OCI-LY3 (cell line): ENCODE data around the gene CFAP46.

Experiments
- H2AFZ ChIP-seq: fragments of 200-600, 300-600 bp; shearing (Covaris generic); 2 replicates; pipeline ENCODE4 v1.6.0; 2014; ENCODE audit warnings: antibody characterized with exemption, low read depth, low read length
- H3K27ac ChIP-seq: fragments of 200-600, 300-600 bp; sonication (generic); 2 replicates; pipeline ENCODE4 v1.5.1; 2014; ENCODE audit warnings: mild to moderate bottlenecking, low read length, moderate library complexity, mixed read lengths
- H3K27me3 ChIP-seq: fragments of 200-600, 300-600 bp; sonication (generic); 2 replicates; pipeline ENCODE4 v1.6.1; 2014; ENCODE audit warnings: low read depth, low read length, mixed read lengths
- H3K36me3 ChIP-seq: fragments of 200-600, 300-600 bp; sonication (generic); replicated peaks from 2 replicates; pipeline ENCODE3; 2014; ENCODE audit warnings: low read depth, low read length, mixed read lengths
- H3K4me1 ChIP-seq: fragments of 300-600, 200-600 bp; sonication (generic); 2 replicates; pipeline ENCODE4 v1.6.1; 2014; ENCODE audit warnings: low read length, mixed read lengths
- H3K4me2 ChIP-seq: fragments of 200-600, 300-600 bp; sonication (generic); 2 replicates; pipeline ENCODE4 v1.6.1; 2014; ENCODE audit warnings: low read length, mixed read lengths
- H3K4me3 ChIP-seq: fragments of 300-600, 200-600 bp; sonication (generic); 2 replicates; pipeline ENCODE4 v1.5.1; 2014; ENCODE audit warnings: antibody characterized with exemption, mild to moderate bottlenecking, low read length, moderate library complexity
- H3K79me2 ChIP-seq: fragments of 300-600, 200-600 bp; shearing (Covaris generic); 2 replicates; pipeline ENCODE4 v1.6.1; 2014; ENCODE audit warnings: mild to moderate bottlenecking, low read length, mixed read lengths
- H3K9ac ChIP-seq: fragments of 300-600, 200-600 bp; shearing (Covaris generic); 2 replicates; pipeline ENCODE4 v1.6.0; 2014; ENCODE audit warnings: mild to moderate bottlenecking, low read length, moderate library complexity
- H3K9me3 ChIP-seq: fragments of 200-600, 300-600 bp; shearing (Covaris generic); 2 replicates; pipeline ENCODE4 v1.6.1; 2014; ENCODE audit warnings: low read length, mixed read lengths; ENCODE audit not compliant: insufficient read depth
- H4K20me1 ChIP-seq: fragments of 200-600, 300-600 bp; sonication (generic); 2 replicates; pipeline ENCODE4 v1.6.1; 2016; ENCODE audit warnings: low read length, mixed read lengths; ENCODE audit not compliant: insufficient read depth
- CTCF ChIP-seq: fragments of 200-600, 300-600 bp; sonication (generic); IDR thresholded peaks from 2 replicates; pipeline ENCODE4 v1.5.1; 2014; ENCODE audit warnings: antibody characterized with exemption, low read length, low read depth
- EZH2phosphoT487 ChIP-seq: fragments of 200-600 bp; shearing (Covaris generic); IDR thresholded peaks from 2 replicates; pipeline ENCODE4 v1.6.1; 2018; ENCODE audit warnings: antibody characterized with exemption, mixed run types, low read depth

CFAP46 gene

DNA sequence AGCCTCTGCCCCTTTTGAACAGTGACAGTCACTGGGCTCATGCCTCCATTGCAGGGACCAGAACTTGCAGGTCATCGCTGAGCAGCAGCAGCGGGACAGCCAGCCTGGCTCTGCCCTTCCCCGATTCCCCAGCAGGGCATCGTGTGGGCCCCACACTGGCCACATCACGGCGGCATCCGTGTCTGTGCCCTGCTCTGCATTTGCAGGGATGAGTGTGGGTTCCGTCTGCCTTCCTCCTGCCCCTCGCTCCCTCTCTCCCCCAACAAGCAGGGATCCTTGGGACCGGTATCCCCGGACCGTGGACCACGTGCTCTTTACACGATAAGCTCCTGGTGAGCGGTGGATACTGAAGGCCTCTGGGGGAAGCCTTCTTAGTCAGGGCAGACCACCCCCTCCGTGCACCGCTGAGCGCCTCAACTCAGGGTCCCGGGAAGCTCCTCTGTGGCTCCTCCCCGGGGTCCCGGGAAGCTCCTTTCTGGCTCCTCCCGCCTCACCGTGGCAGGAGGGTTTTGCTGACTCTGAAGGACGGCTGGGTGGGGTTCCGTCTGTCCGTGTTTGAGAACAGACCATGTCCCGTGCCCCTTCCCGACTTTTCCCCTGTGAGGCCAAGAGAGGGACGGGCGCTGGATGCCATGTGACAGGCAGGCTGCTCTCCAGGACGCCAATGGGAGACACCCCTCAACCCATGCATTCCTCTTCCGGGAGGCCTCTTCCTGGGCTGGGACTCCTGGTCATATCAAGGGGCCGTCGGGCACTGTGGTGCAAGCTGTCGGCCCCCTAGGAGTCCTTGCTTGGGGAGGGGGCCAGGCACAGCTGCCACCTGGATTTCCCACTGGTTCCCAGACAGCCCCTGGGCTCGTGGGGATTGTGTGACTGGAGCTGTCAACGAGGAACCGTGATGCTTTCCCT is 132.9 kb downstream of the CFAP46 start:
- no peak for TF ChIP-seq CTCF
- no peak for TF ChIP-seq EZH2phosphoT487
- Histone ChIP-seq H3K4me2 (no peak overlapping the region), H2AFZ (no peak overlapping the region), H3K27me3 (no peaks in the 10 kb centered on the region), H3K36me3 (no peaks in the 10 kb centered on the region), H3K4me1 (no peaks in the 10 kb centered on the region), H4K20me1 (no peaks in the 10 kb centered on the region), H3K9ac (no peak overlapping the region), H3K27ac (no peak overlapping the region), H3K9me3 (no peaks in the 10 kb centered on the region), H3K4me3 (no peak overlapping the region), H3K79me2 (no peaks in the 10 kb centered on the region)

- H3K9me3 ChIP-seq, result no peaks in the 10 kb centered on the region
- H3K27me3 ChIP-seq, result no peaks in the 10 kb centered on the region
- H3K9ac ChIP-seq, result no peak overlapping the region
- no peaks in the 10 kb centered on the region for H4K20me1 ChIP-seq
- H3K4me1 ChIP-seq, result no peaks in the 10 kb centered on the region
- no peak overlapping the region for H3K4me2 ChIP-seq
- no peak overlapping the region for H3K4me3 ChIP-seq
- no peak overlapping the region for H3K27ac ChIP-seq
- TF ChIP-seq EZH2phosphoT487, result no peak
- TF ChIP-seq CTCF, result no peak
- no peak overlapping the region for H2AFZ ChIP-seq
- H3K79me2 ChIP-seq, result no peaks in the 10 kb centered on the region
- no peaks in the 10 kb centered on the region for H3K36me3 ChIP-seq
Observed at GRCh38 chr10:132808383-132809231, 133.8 kb downstream of the CFAP46 start.

DNA sequence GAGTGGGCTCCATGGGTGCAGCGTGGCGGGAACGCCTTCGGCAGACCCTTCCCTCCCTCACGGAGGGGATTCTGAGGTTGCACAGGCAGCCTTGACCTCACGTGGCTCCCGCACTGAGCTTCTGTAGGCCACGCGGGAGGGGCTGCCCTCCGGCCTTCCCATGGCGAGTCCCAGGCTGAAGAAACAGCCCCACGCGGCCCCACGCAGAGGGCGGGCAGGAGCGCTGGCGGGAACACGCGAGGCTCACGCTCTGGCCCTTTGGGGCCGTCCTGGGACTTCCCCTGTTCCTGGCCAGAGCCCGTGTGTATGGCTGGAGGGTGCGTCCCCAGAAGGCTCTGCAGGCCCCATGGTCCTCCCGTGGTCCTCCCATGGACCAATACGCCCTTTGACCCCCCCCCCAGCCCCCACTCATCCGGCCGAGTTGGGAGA is 134.7 kb downstream of the CFAP46 start:
- H3K27ac ChIP-seq, result no peak overlapping the region
- H3K4me1 ChIP-seq, result no peaks in the 10 kb centered on the region
- TF ChIP-seq EZH2phosphoT487 (no peak), CTCF (no peak)
- H2AFZ ChIP-seq, result no peak overlapping the region
- H3K27me3 ChIP-seq, result no peaks in the 10 kb centered on the region
- no peak overlapping the region for H3K4me2 ChIP-seq
- no peaks in the 10 kb centered on the region for H3K79me2 ChIP-seq
- H3K4me3 ChIP-seq, result no peak overlapping the region
- H4K20me1 ChIP-seq, result no peaks in the 10 kb centered on the region
- no peaks in the 10 kb centered on the region for H3K9me3 ChIP-seq
- H3K36me3 ChIP-seq, result no peaks in the 10 kb centered on the region
- H3K9ac ChIP-seq, result no peak overlapping the region

DNA sequence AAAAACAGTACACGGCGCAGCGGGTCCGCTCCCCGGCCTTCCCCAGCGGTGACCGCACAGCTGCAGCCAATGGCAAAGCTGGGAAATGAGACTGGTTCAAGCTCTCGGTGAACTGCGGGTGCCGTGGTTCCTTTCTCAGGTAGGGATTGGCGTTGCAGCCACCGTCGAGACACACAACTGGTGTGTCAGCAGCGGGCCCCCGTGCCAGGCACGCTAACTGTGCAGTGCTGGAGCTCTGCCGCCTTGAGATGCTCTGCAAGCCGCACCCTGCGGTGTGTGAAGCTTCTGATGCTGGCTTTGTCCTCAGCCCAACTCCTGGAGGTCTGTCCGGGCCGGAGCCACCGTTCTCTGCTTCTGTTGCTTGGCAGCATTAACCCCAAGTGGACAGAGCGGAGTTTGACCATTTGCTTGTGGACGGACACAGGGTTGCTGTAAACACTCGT is 135.8 kb downstream of the CFAP46 start:
- Histone ChIP-seq H3K36me3 (no peaks in the 10 kb centered on the region), H3K4me1 (no peaks in the 10 kb centered on the region), H3K27me3 (no peaks in the 10 kb centered on the region), H3K27ac (no peak overlapping the region), H3K4me3 (no peak overlapping the region), H4K20me1 (no peaks in the 10 kb centered on the region), H2AFZ (no peak overlapping the region), H3K4me2 (no peak overlapping the region), H3K9me3 (no peaks in the 10 kb centered on the region), H3K9ac (no peak overlapping the region), H3K79me2 (no peaks in the 10 kb centered on the region)
- TF ChIP-seq EZH2phosphoT487, result no peak
